Stimulated activated CD4-positive, alpha-beta T cell treated with anti-CD3 and anti-CD28 coated beads, Interleukin-12 subunit alpha, Interleukin-12 subunit beta, amount 100 ng/mL, for 48 hours (primary cell): ENCODE measurements around the gene C12orf42.

Experiments used
- DNase-seq, 3 donors: peaks; one replicate each; pipeline ENCODE4 v3.0.0-alpha.2; 2020; ENCODE audit warnings: low read depth in 2 of 3, low spot score in 1 of 3

C12orf42 gene

DNA sequence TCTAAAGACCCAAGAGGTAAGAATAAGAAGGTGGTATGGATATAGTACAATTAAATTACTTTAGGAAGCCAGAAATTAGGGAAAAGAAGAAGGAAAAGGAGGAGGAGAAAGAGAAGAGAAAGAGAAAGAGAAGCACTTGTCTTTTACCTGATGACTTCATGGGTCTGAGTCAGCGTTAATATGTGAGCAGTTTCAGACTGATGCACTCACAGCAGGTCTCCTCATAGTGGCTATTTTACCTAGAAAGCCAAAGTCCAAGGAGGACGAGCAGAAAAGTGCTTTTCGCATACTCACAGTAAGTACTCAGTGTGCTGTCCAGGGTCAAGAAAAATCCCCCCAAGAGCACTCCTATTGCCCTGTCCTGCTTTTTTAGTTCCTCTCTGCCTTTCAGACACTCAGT is 222.1 kb downstream of the C12orf42 start:
- no peak for DNase-seq

DNA sequence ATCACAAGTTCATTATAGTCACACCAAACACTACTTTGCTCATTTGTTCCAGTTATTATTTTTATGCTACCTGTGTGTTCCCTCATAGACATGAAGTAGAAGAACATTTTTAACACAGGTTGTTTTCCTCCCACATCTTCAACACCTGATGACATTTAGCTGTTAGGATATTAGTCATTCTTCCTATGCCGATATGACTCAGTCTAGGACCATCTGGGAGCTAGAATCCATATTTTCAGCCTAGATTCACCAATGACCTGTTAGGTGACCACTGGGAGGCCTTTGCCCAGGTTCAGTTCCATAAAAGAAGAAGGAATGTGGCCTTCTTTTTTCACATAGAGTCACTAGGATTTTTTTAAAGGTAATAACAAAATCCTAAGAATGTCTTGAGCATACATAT is 222.8 kb downstream of the C12orf42 start:
- no peak for DNase-seq

DNA sequence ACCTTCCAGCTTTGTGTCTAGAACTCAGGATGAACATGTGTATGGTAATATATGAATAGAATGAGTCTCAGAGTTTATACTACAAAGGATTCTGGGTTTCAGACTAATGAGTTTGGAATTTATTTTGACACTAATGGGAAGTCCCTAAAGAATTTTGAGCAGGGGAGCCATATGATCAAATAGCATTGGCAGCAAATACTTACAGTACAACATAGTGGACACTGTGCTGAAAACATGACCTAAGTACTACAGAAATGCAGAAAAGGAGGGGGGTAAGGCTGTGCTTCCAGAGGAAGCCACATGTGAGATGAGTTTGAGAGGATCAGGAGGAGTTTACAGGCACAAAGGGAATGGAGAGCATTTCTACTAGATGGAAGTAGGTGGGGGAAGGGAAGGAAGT is 225.8 kb downstream of the C12orf42 start:
- no peak for DNase-seq

DNA sequence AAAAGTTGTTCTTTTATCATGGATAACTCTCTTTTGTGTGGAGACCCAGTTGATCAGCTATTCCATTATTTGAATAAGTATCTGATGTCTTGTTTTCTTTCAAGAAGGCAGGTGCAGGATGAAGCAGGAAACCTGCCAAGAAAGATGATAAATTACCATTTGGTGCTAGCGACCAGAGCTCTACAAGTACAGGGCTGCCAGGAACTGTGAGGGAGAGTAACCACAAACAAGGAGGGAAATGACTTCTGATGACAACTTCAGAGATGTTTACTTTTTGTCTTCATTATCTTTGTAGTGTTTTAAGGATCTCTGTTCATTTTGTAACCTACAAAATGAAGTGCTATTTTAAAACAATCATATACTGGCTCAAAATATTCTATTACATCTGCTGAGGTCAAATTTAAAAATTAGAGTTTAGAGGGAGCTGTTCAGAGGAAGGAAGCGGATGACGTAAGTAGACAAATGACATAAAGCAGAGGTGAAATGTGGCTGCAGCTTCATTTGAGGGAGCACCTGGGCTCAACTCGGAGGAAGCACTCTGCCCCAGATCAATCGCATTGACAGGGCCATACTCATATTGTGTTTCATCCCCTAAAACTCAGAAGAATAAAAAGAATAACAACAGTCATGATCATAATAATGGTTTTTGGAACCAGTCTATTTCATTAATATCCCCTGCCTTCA is 226.8 kb downstream of the C12orf42 start:
- no peak for DNase-seq

DNA sequence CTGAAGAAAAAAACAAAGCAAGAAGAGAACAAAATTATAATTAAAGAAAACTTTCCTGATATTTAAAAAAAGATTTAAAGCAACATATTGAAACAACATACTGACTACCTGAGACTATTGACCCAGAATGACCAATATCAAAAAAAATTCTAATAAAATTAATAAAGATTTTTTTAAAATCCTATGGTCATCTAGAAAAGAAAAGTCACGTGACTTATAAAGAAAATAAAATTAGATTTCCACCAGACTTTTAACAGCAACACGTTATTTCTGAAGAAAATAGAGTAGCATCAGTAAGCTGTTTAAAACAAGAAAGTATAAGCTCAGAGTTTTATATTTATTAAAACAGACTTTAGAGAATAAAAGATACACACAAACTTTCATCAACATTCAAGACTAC is 238.0 kb downstream of the C12orf42 start:
- no peak for DNase-seq
